ENCODE data around the gene ABCC1.
"Not testable (repeated sequence)": the region's sequence is repeated elsewhere in the genome, so short reads cannot be mapped to it uniquely, and the experiment has no call there.

Gene ABCC1

GRCh38 chr16:15949210-15950160 is at the start of gene ABCC1:
ABCC1 (plus strand) TSS chr16:15949616; CDS start chr16:15949752, 136 bp downstream.
- DNase-seq, result peak; percentile 75

GRCh38 chr16:15900357-15900756 is 49.1 kb upstream of the ABCC1 start:
- no peak for DNase-seq

GRCh38 chr16:15900901-15901500 is 48.4 kb upstream of the ABCC1 start:
- no peak for DNase-seq

- DNase-seq, result no peak
Measured at GRCh38 chr16:15903960-15904359, 45.5 kb upstream of the ABCC1 start.

GRCh38 chr16:15906439-15906838 is 43.0 kb upstream of the ABCC1 start:
- DNase-seq, result no peak

- DNase-seq, result peak; percentile 74
Measured at GRCh38 chr16:15907863-15908478, 41.4 kb upstream of the ABCC1 start.

- DNase-seq, result no peak
Measured at GRCh38 chr16:15911198-15911597, 38.2 kb upstream of the ABCC1 start.

GRCh38 chr16:15913046-15913698 is 36.2 kb upstream of the ABCC1 start:
- peak; percentile 13 for DNase-seq

GRCh38 chr16:15915555-15916081 is 33.8 kb upstream of the ABCC1 start:
- no peak for DNase-seq

- no peak for DNase-seq
Measured at GRCh38 chr16:15916323-15916722, 33.1 kb upstream of the ABCC1 start.

- DNase-seq, result not testable (repeated sequence)
Measured at GRCh38 chr16:15918314-15918713, 31.1 kb upstream of the ABCC1 start.

GRCh38 chr16:15919331-15919730 is 30.1 kb upstream of the ABCC1 start:
- no peak for DNase-seq

GRCh38 chr16:15924996-15925395 is 24.4 kb upstream of the ABCC1 start:
- no peak for DNase-seq

- no peak for DNase-seq
Measured at GRCh38 chr16:15925631-15926030, 23.8 kb upstream of the ABCC1 start.

- no peak for DNase-seq
Measured at GRCh38 chr16:15928261-15929104, 20.9 kb upstream of the ABCC1 start.

GRCh38 chr16:15932939-15933338 is 16.5 kb upstream of the ABCC1 start:
- DNase-seq, result peak; percentile 46

GRCh38 chr16:15933781-15934180 is 15.6 kb upstream of the ABCC1 start:
- no peak for DNase-seq

- no peak for DNase-seq
Measured at GRCh38 chr16:15934991-15935390, 14.4 kb upstream of the ABCC1 start.

GRCh38 chr16:15936809-15937208 is 12.6 kb upstream of the ABCC1 start:
- DNase-seq, result peak; percentile 79

GRCh38 chr16:15942931-15943690 is 6.3 kb upstream of the ABCC1 start:
- DNase-seq, result peak; percentile 81
